Measurements from ENCODE around the gene KCNG3. TPM values are rescaled to one million over a fixed set of nuclear protein-coding genes. Genes with fewer than 3 reads are reported as not detected.

KCNG3 gene
- total and polyA plus RNA-seq, 2 of the 13 experiments (the other 11 are each of a cell fraction or from before 2014, with no cell fraction given) = 2.8 to 4.8 TPM

- TF ChIP-seq ZXDC (CRISPR knock-in tag; IDR thresholded peaks at IDR 0.05) (no peak), SNAPC2 (CRISPR knock-in tag; IDR thresholded peaks at IDR 0.05) (no peak), ZBTB14 (CRISPR knock-in tag; IDR thresholded peaks at IDR 0.05) (no peak; the same call in 1 of the 2 replicates), NFAT5 (CRISPR knock-in tag; IDR thresholded peaks at IDR 0.05) (0 out of 2 replicates have a peak, but pooled peaks have one; percentile 14), ZNF510 (CRISPR knock-in tag; IDR thresholded peaks at IDR 0.05; ENCODE audit: low read depth) (no peak), ZNF564 (CRISPR knock-in tag; IDR thresholded peaks at IDR 0.05) (no peak), ZNF33A (CRISPR knock-in tag; IDR thresholded peaks at IDR 0.05; ENCODE audit: borderline replicate concordance) (no peak), IRX3 (CRISPR knock-in tag; IDR thresholded peaks at IDR 0.05; ENCODE audit: borderline replicate concordance, low read depth) (no peak)
These were observed 812 bp upstream of the KCNG3 start (continued) for GRCh38 chr2:42494355-42495233.
